Endothelial cell (in vitro differentiated cells): ENCODE results near the gene CIAO3. TPM values are rescaled to one million over a fixed set of nuclear protein-coding genes. Genes with fewer than 3 reads are reported as not detected.
A peak's percentile ranks its signal among the peaks of the same experiment; 100 is the strongest.
"Not testable (repeated sequence)": the region's sequence is repeated elsewhere in the genome, so short reads cannot be mapped to it uniquely, and the experiment has no call there.

Source experiments
- DNase-seq: peaks from one replicate; pipeline ENCODE4 v3.0.0; 2021; ENCODE audit warnings: low spot score
- H3K27ac Mint-ChIP-seq: one replicate; pipeline ENCODE4 v1.8.0; 2021; ENCODE audit warnings: mixed read lengths, inconsistent platforms; ENCODE audit not compliant: unreplicated experiment
- H3K27me3 Mint-ChIP-seq: one replicate; pipeline ENCODE4 v1.8.0; 2021; ENCODE audit warnings: mild to moderate bottlenecking, moderate library complexity, mixed read lengths, inconsistent platforms; ENCODE audit not compliant: unreplicated experiment
- H3K36me3 Mint-ChIP-seq: one replicate; pipeline ENCODE4 v1.8.0; 2021; ENCODE audit warnings: mild to moderate bottlenecking, low read depth, mixed read lengths, inconsistent platforms; ENCODE audit not compliant: unreplicated experiment
- H3K4me1 Mint-ChIP-seq: one replicate; pipeline ENCODE4 v1.8.0; 2021; ENCODE audit warnings: mild to moderate bottlenecking, mixed read lengths, inconsistent platforms; ENCODE audit not compliant: unreplicated experiment
- H3K4me3 Mint-ChIP-seq: one replicate; pipeline ENCODE4 v1.8.0; 2021; ENCODE audit warnings: mild to moderate bottlenecking, mixed read lengths, inconsistent platforms; ENCODE audit not compliant: unreplicated experiment
- H3K9me3 Mint-ChIP-seq: one replicate; pipeline ENCODE4 v1.8.0; 2021; ENCODE audit warnings: mixed read lengths, inconsistent platforms; ENCODE audit not compliant: unreplicated experiment
- total RNA-seq: library from RNA; stranded (reverse); fragmentation: NEBNext Ultra II Directional; extraction: Animal tissue kit (Norgen Biotek cat#: 25700); gene quantifications from one replicate; pipeline ENCODE4 v1.2.1, GENCODE V29; 2021; ENCODE audit not compliant: unreplicated experiment
- TF ChIP-seq, protein P1 (sequence below): fragments of 200-600 bp; sonication (generic); IDR thresholded peaks from one replicate; pipeline ENCODE4 v1.5.0; 2021; ENCODE audit warnings: antibody characterized with exemption; ENCODE audit not compliant: unreplicated experiment

The CIAO3 gene
- total RNA-seq, 1 donor from 2014 or later: 51.0 TPM

GRCh38 chr16:692356-693108, 48.3 kb downstream of the CIAO3 start:
- no peaks in the 10 kb centered on the region for H3K9me3 Mint-ChIP-seq
- no peak overlapping the region for H3K4me3 Mint-ChIP-seq
- H3K27me3 Mint-ChIP-seq: peaks cover 27% of the 10 kb centered on the region
- no peaks in the 10 kb centered on the region for H3K36me3 Mint-ChIP-seq
- TF ChIP-seq, protein P1, sequence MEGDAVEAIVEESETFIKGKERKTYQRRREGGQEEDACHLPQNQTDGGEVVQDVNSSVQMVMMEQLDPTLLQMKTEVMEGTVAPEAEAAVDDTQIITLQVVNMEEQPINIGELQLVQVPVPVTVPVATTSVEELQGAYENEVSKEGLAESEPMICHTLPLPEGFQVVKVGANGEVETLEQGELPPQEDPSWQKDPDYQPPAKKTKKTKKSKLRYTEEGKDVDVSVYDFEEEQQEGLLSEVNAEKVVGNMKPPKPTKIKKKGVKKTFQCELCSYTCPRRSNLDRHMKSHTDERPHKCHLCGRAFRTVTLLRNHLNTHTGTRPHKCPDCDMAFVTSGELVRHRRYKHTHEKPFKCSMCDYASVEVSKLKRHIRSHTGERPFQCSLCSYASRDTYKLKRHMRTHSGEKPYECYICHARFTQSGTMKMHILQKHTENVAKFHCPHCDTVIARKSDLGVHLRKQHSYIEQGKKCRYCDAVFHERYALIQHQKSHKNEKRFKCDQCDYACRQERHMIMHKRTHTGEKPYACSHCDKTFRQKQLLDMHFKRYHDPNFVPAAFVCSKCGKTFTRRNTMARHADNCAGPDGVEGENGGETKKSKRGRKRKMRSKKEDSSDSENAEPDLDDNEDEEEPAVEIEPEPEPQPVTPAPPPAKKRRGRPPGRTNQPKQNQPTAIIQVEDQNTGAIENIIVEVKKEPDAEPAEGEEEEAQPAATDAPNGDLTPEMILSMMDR: no peak
- H3K27ac Mint-ChIP-seq: no peak overlapping the region
- no peak for DNase-seq
- peaks cover 3% of the 10 kb centered on the region for H3K4me1 Mint-ChIP-seq

- H3K4me3 Mint-ChIP-seq: peak overlapping the region; percentile 43
- not testable (repeated sequence) for DNase-seq, H3K36me3 Mint-ChIP-seq, H3K9me3 Mint-ChIP-seq, H3K4me1 Mint-ChIP-seq
- peak overlapping the region; percentile 13 for H3K27ac Mint-ChIP-seq
- H3K27me3 Mint-ChIP-seq: peaks cover 21% of the 10 kb centered on the region
These were observed 49.6 kb downstream of the CIAO3 start for GRCh38 chr16:691242-691641.

DNA sequence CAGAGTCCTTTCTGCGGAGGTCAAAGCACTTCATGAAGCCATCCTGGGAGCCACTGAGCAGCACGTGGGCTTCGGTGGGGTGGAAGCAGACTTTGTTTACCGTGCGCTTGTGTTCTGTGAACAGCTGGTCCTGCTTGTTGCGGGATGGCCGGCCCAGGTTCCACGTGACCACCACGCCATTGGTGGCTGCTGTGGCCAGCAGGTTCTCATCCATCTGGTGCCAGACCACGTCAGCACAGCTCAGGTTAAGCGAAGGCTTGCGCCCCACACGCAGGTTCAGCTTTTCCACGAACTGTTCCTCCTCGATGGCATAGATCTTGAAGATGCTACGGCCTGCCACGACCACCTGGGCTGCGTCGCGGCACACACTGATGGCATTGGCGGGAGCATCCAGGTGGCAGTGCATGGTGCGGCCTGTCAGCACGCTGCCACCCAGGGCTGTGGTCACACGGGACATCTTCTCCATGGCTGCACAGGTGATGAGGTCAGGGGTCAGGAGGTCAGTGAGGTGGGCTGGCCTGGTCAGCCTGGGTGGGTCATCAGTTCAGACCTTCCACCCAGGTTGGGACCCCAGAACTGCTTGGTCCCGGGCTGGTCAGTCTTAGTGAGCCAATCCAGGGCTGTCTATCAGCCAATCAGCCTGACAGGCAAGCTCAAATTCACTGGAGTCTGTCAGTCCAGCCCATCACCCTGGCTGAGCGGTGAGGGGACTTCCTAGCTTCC, 51.5 kb downstream of the CIAO3 start:
- Mint-ChIP-seq H3K27me3 (peaks cover 15% of the 10 kb centered on the region), H3K9me3 (no peaks in the 10 kb centered on the region), H3K4me3 (peak overlapping the region; percentile 89), H3K36me3 (no peaks in the 10 kb centered on the region), H3K27ac (peak overlapping the region; percentile 80), H3K4me1 (peaks cover 3% of the 10 kb centered on the region)
- no peak for DNase-seq
- TF ChIP-seq, protein P1: no peak

GRCh38 chr16:687499-687898, 53.3 kb downstream of the CIAO3 start:
- Mint-ChIP-seq H3K27ac (no peak overlapping the region), H3K9me3 (no peaks in the 10 kb centered on the region), H3K36me3 (peaks cover 3% of the 10 kb centered on the region), H3K27me3 (peaks cover 13% of the 10 kb centered on the region), H3K4me1 (peaks cover 5% of the 10 kb centered on the region), H3K4me3 (no peak overlapping the region)
- TF ChIP-seq, protein P1: no peak
- no peak for DNase-seq

DNA sequence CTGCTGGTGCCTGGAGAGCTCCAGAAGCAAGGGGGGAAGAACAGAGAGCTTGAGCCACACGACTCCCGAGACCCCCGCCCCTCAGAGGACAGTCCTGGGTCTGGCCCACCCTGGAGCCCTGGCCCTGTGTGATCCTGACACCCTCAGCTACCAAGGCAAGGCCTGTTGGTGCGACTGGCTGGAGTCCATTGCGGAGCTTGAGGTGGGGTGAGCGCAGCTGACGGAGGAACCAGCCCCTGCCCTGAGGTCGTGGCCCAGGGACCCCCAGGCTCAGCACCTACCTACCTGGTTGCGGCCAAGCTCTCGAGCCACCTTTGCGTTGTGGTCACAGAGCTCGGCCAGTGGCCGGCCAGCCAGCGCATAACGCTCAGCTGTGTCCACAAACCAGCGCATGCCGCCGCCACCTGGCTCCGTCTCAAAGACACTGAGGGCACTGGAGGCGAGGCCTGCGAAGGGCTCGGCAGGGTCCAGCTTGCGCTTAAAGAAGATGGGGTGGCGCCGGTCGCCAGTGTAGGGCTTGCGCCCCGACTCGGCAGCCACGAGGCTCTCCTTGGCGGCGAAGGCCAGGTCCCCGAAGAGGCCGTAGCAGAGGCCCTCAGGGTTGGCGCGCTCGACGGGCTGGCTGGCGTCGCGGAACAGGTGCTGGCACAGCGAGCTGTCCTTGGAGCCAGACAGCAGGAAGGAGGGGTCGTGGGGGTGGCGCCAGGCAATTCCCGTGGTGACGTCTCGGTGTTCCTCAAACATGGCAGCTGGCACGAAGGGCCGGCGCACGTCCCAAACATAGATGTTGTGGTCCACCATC, 54.1 kb downstream of the CIAO3 start:
- peaks cover 5% of the 10 kb centered on the region for H3K36me3 Mint-ChIP-seq
- DNase-seq: no peak
- no peak overlapping the region for H3K27ac Mint-ChIP-seq
- no peaks in the 10 kb centered on the region for H3K9me3 Mint-ChIP-seq
- TF ChIP-seq, protein P1: no peak
- H3K4me1 Mint-ChIP-seq: peaks cover 6% of the 10 kb centered on the region
- no peak overlapping the region for H3K4me3 Mint-ChIP-seq
- H3K27me3 Mint-ChIP-seq: peaks cover 16% of the 10 kb centered on the region
